Vagina (tissue), 2 donors: ENCODE measurements around the gene AMH. TPM values are rescaled to one million over a fixed set of nuclear protein-coding genes. Genes with fewer than 3 reads are reported as not detected.

Experiments used
- DNase-seq, 2 donors: peaks; one replicate each; pipeline ENCODE4 v3.0.0-alpha.2; 2017; ENCODE audit errors: extremely low spot score in 2 of 2
- H3K27ac ChIP-seq: fragments of 200-600 bp; sonication (generic); one replicate; pipeline ENCODE4 v1.5.1; 2019
- H3K27me3 ChIP-seq: fragments of 200-600 bp; sonication (generic); one replicate; pipeline ENCODE4 v1.5.1; 2019
- H3K36me3 ChIP-seq, 2 donors: fragments of 200-600 bp; sonication (generic); one replicate each; pipeline ENCODE4 v1.5.1; 2017 to 2019
- H3K4me1 ChIP-seq: fragments of 200-600 bp; sonication (generic); one replicate; pipeline ENCODE4 v1.5.1; 2019
- H3K4me3 ChIP-seq, 2 donors: fragments of 200-600 bp; sonication (generic); 1 replicate in 1 of 2; 2 replicates in 1 of 2; pipeline ENCODE4 v1.5.1; 2016 to 2019
- H3K9me3 ChIP-seq: fragments of 200-600 bp; sonication (generic); one replicate; pipeline ENCODE4 v1.5.1; 2019
- CTCF ChIP-seq, 3 experiments: fragments of 450-650 bp in 2 of 3; fragments of 200-600 bp in 1 of 3; sonication (generic) in 1 of 3; IDR thresholded peaks; one replicate each; pipeline ENCODE4 v1.5.1; 2017 to 2019; ENCODE audit warnings: antibody characterized with exemption in 3 of 3, mild to moderate bottlenecking in 2 of 3, moderate library complexity in 2 of 3
- POLR2A ChIP-seq, 2 donors: fragments of 450-650 bp; IDR thresholded peaks; one replicate each; pipeline ENCODE4 v1.6.1; 2017; ENCODE audit warnings: antibody characterized with exemption in 2 of 2, mild to moderate bottlenecking in 2 of 2, moderate library complexity in 2 of 2
- POLR2AphosphoS5 ChIP-seq, 2 donors: sonication (generic); formaldehyde crosslinking; IDR thresholded peaks; one replicate each; pipeline ENCODE4 v1.9.0; 2017; ENCODE audit warnings: antibody characterized with exemption in 2 of 2, mild to moderate bottlenecking in 2 of 2, low read depth in 1 of 2; ENCODE audit not compliant: insufficient read depth in 1 of 2
- intact Hi-C: fragments of 100-400 bp; cut with DNase I; formaldehyde crosslinking; loops from one replicate; pipeline ENCODE4 v1.15.1; 2023
- total RNA-seq: library from RNA; depleted of rRNA; stranded (reverse); fragments of >200 nt; gene quantifications from one replicate; pipeline ENCODE4 v1.2.3, GENCODE V29; 2016

The AMH gene
- total RNA-seq, 1 donor from 2014 or later = 2.7 TPM

DNA sequence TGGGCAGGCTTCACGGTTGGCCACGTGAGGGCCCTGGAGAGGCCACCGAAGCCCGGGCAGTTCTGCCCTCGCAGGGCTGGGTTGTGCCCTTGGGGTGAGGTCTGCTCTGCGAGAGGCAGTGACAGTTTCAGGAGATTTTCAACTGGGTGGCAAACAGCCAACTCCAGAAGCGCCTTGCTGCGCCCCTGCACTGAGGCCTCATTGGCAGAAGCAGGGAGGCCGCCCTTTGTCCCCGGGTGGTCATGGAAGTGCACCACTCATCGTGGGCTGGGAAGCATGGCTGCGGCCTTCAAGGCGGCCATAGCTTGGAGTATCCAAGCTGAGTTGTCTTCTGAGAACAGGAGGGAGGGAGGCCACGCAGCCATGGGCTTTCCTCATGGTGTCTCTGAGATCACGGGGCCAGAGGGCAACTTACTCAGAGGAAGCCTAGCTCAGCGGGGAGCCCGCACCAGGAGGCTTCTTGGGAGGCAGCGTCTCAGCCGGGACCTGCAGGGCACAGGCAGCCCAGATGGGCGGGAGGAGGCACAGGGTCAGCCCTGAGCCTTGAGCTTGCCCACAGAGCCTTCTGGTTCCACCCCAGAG is 27.8 kb upstream of the AMH start:
- TF ChIP-seq POLR2AphosphoS5 (IDR thresholded peaks at IDR 0.05; ENCODE audit: insufficient read depth in 1 of 2, low read depth in 1 of 2) = no peak
- no peak for TF ChIP-seq POLR2A (IDR thresholded peaks at IDR 0.05)
- TF ChIP-seq CTCF (IDR thresholded peaks at IDR 0.05) = no peak
- H3K4me1 ChIP-seq = no peaks in the 10 kb centered on the region
- intact Hi-C loops = no loop called here
- H3K36me3 ChIP-seq = peaks cover 0 to 50% of the 10 kb centered on the region in 2 donors
- no peaks in the 10 kb centered on the region for H3K9me3 ChIP-seq
- H3K27ac ChIP-seq = no peak overlapping the region
- H3K4me3 ChIP-seq = no peak overlapping the region
- no peak for DNase-seq
- no peaks in the 10 kb centered on the region for H3K27me3 ChIP-seq

DNA sequence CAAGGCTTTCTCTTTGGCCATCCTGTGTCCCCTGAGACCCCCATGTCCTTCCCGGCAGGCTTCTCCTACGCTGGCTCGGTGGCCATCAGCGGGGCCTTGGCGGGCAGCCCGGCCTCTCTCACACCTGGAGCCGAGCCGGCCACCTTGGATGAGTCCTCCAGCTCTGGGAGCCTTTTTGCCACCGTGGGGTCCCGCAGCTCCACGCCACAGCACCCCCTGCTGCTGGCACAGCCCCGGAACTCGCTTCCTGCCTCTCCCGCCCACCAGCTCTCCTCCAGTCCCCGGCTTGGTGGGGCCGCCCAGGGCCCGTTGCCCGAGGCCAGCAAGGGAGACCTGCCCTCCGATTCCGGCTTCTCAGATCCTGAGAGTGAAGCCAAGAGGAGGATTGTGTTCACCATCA is 27.2 kb upstream of the AMH start:
- TF ChIP-seq POLR2AphosphoS5 (IDR thresholded peaks at IDR 0.05; ENCODE audit: insufficient read depth in 1 of 2, low read depth in 1 of 2) (no peak), POLR2A (IDR thresholded peaks at IDR 0.05) (no peak), CTCF (IDR thresholded peaks at IDR 0.05) (no peak)
- H3K36me3 ChIP-seq = peaks cover 0 to 50% of the 10 kb centered on the region in 2 donors
- no peak overlapping the region for H3K4me3 ChIP-seq
- DNase-seq = no peak
- no peaks in the 10 kb centered on the region for H3K27me3 ChIP-seq
- H3K27ac ChIP-seq = no peak overlapping the region
- H3K4me1 ChIP-seq = no peaks in the 10 kb centered on the region
- no peaks in the 10 kb centered on the region for H3K9me3 ChIP-seq
- intact Hi-C loops = no loop called here

- Histone ChIP-seq H3K36me3 (peaks cover 0 to 41% of the 10 kb centered on the region in 2 donors), H3K4me1 (no peaks in the 10 kb centered on the region), H3K27ac (no peak overlapping the region), H3K9me3 (no peaks in the 10 kb centered on the region), H3K4me3 (no peak overlapping the region), H3K27me3 (no peaks in the 10 kb centered on the region)
- intact Hi-C loops = no loop called here
- TF ChIP-seq POLR2A (IDR thresholded peaks at IDR 0.05) (no peak), POLR2AphosphoS5 (IDR thresholded peaks at IDR 0.05; ENCODE audit: insufficient read depth in 1 of 2, low read depth in 1 of 2) (no peak), CTCF (IDR thresholded peaks at IDR 0.05) (no peak)
- no peak for DNase-seq
Measured at GRCh38 chr19:2223391-2223790, 25.7 kb upstream of the AMH start.

- no peaks in the 10 kb centered on the region for H3K9me3 ChIP-seq
- intact Hi-C loops = no loop called here
- H3K27me3 ChIP-seq = no peaks in the 10 kb centered on the region
- no peak overlapping the region for H3K4me3 ChIP-seq
- no peak overlapping the region for H3K27ac ChIP-seq
- H3K36me3 ChIP-seq = peaks cover 0 to 40% of the 10 kb centered on the region in 2 donors
- H3K4me1 ChIP-seq = no peaks in the 10 kb centered on the region
- TF ChIP-seq CTCF (IDR thresholded peaks at IDR 0.05) = no peak
- no peak for TF ChIP-seq POLR2AphosphoS5 (IDR thresholded peaks at IDR 0.05; ENCODE audit: insufficient read depth in 1 of 2, low read depth in 1 of 2)
- no peak for TF ChIP-seq POLR2A (IDR thresholded peaks at IDR 0.05)
- DNase-seq = no peak
Measured at GRCh38 chr19:2223959-2224358, 25.2 kb upstream of the AMH start.

GRCh38 chr19:2224754-2225349 is 24.3 kb upstream of the AMH start:
- H3K4me1 ChIP-seq = no peaks in the 10 kb centered on the region

More at GRCh38 chr19:2224754-2225349, 24.3 kb upstream of the AMH start:
- no peak overlapping the region for H3K27ac ChIP-seq
- H3K4me3 ChIP-seq = no peak overlapping the region
- DNase-seq = no peak
- no peak for TF ChIP-seq CTCF (IDR thresholded peaks at IDR 0.05)
- H3K27me3 ChIP-seq = no peaks in the 10 kb centered on the region
- peaks cover 0 to 35% of the 10 kb centered on the region in 2 donors for H3K36me3 ChIP-seq
- H3K9me3 ChIP-seq = no peaks in the 10 kb centered on the region
- intact Hi-C loops = no loop called here
